Osteocyte (in vitro differentiated cells): ENCODE measurements around the gene CNOT3. TPM values are rescaled to one million over a fixed set of nuclear protein-coding genes. Genes with fewer than 3 reads are reported as not detected.

Source experiments
- DNase-seq: peaks from one replicate; pipeline ENCODE4 v3.0.0; 2021; ENCODE audit warnings: mixed read lengths; ENCODE audit not compliant: unreplicated experiment; ENCODE audit errors: extremely low spot score
- H3K27ac Mint-ChIP-seq: one replicate; pipeline ENCODE4 v1.8.0; 2021; ENCODE audit warnings: mild to moderate bottlenecking, mixed read lengths; ENCODE audit not compliant: unreplicated experiment
- H3K27me3 Mint-ChIP-seq: one replicate; pipeline ENCODE4 v1.8.0; 2021; ENCODE audit warnings: mixed read lengths; ENCODE audit not compliant: unreplicated experiment
- H3K36me3 Mint-ChIP-seq: one replicate; pipeline ENCODE4 v1.8.0; 2021; ENCODE audit warnings: mixed read lengths; ENCODE audit not compliant: unreplicated experiment
- H3K4me1 Mint-ChIP-seq: one replicate; pipeline ENCODE4 v1.8.0; 2021; ENCODE audit warnings: mixed read lengths; ENCODE audit not compliant: unreplicated experiment
- H3K4me3 Mint-ChIP-seq: one replicate; pipeline ENCODE4 v1.8.0; 2021; ENCODE audit warnings: mild to moderate bottlenecking, moderate library complexity, mixed read lengths; ENCODE audit not compliant: unreplicated experiment
- H3K9me3 Mint-ChIP-seq: one replicate; pipeline ENCODE4 v1.8.0; 2021; ENCODE audit warnings: mixed read lengths; ENCODE audit not compliant: unreplicated experiment
- CTCF ChIP-seq: fragments of 200-600 bp; sonication (generic); IDR thresholded peaks from 2 replicates; pipeline ENCODE4 v1.5.0; 2021; ENCODE audit warnings: antibody characterized with exemption, mild to moderate bottlenecking, moderate library complexity
- total RNA-seq: library from RNA; stranded (reverse); gene quantifications from 2 replicates; pipeline ENCODE4 v1.2.1, GENCODE V29; 2021

The CNOT3 gene
- total RNA-seq, 1 donor from 2014 or later, result 50.5 TPM

DNA sequence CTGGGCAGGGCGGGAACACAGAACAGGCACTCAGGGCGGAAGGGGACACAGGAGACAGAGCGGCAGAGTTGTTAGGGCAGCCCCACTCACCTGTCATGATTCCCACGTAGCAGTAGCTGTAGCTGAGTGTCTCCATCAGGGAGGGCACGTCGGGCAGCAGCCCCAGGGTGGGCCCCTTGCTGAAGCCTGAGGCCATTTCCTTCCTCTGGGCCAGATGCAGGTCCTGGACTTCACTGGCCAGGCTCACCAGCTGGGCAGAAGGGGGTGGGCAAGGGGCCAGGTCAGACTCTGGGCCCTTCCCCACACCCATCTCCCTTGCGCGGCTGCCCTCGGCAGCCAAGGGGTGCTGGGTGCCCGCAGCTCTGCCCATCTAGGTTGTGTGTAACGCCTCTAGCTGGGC, 45.9 kb downstream of the CNOT3 start:
- Mint-ChIP-seq H3K4me1 (peaks cover 15% of the 10 kb centered on the region), H3K4me3 (no peak overlapping the region), H3K36me3 (no peaks in the 10 kb centered on the region), H3K27ac (no peak overlapping the region), H3K9me3 (no peaks in the 10 kb centered on the region), H3K27me3 (no peaks in the 10 kb centered on the region)
- no peak for TF ChIP-seq CTCF
- DNase-seq, result no peak

- Mint-ChIP-seq H3K27ac (no peak overlapping the region), H3K9me3 (no peaks in the 10 kb centered on the region), H3K4me1 (peaks cover 15% of the 10 kb centered on the region), H3K36me3 (no peaks in the 10 kb centered on the region), H3K27me3 (no peaks in the 10 kb centered on the region), H3K4me3 (no peak overlapping the region)
- no peak for DNase-seq
- no peak for TF ChIP-seq CTCF
Observed at GRCh38 chr19:54186351-54186750, 48.8 kb downstream of the CNOT3 start.

GRCh38 chr19:54186934-54187381, 49.4 kb downstream of the CNOT3 start:
- Mint-ChIP-seq H3K27ac (no peak overlapping the region), H3K4me3 (peak overlapping the region; percentile 54), H3K27me3 (no peaks in the 10 kb centered on the region), H3K9me3 (no peaks in the 10 kb centered on the region), H3K4me1 (peaks cover 20% of the 10 kb centered on the region), H3K36me3 (peaks cover 1% of the 10 kb centered on the region)
- no peak for TF ChIP-seq CTCF
- DNase-seq, result no peak

DNA sequence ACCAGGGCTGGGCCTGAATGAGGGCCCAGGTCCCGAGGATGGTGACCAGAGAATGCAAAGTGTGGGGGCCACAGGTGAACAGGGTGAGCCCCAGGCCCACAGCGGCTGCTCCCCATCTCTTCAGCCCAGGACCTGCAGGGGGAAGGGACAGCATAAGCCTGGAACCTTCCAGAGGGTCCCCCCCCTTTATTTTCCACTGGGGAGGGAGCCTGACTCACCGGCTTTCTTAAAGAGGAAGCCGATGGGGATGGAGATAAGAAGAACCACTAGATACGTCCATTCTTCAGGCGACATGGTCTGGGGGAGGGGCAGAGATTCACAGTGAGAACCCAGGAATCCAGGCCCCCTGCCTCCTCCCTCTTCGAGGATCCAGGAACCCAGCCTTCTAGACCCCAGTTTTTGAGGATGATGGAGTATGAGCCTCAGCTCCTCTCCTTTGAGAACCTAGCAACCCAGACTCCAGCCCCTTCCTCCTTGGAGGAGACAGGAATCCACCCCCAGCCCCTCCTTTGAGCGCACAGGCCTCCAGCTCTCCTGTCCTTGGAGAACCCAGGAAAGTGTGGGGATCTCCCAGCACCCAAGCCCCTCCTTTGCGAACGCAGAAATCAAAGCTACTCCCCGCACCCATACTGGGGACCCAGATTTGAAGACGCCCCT, 50.8 kb downstream of the CNOT3 start:
- peaks cover 32% of the 10 kb centered on the region for H3K4me1 Mint-ChIP-seq
- no peaks in the 10 kb centered on the region for H3K27me3 Mint-ChIP-seq
- H3K27ac Mint-ChIP-seq, result peak overlapping the region; percentile 82
- H3K4me3 Mint-ChIP-seq, result peak overlapping the region; percentile 93
- no peaks in the 10 kb centered on the region for H3K9me3 Mint-ChIP-seq
- DNase-seq, result no peak
- TF ChIP-seq CTCF, result no peak
- H3K36me3 Mint-ChIP-seq, result peaks cover 6% of the 10 kb centered on the region

GRCh38 chr19:54189145-54189734, 51.7 kb downstream of the CNOT3 start, which contains the start of gene MBOAT7:
Gene MBOAT7 (minus strand): TSS chr19:54189580. CDS start chr19:54188508, 1,072 bp downstream.
- H3K27me3 Mint-ChIP-seq, result no peaks in the 10 kb centered on the region
- H3K4me3 Mint-ChIP-seq, result peak within 1 kb of the TSS; percentile 93
- peaks cover 35% of the 10 kb centered on the region for H3K4me1 Mint-ChIP-seq
- peak; percentile 40 for TF ChIP-seq CTCF
- peaks cover 10% of the 10 kb centered on the region for H3K36me3 Mint-ChIP-seq
- H3K27ac Mint-ChIP-seq, result peak within 1 kb of the TSS; percentile 100
- DNase-seq, result no peak
- no peaks in the 10 kb centered on the region for H3K9me3 Mint-ChIP-seq
